Thyroid gland (tissue), 4 donors: ENCODE results near the gene ATF7.

ENCODE experiments used
- POLR2A ChIP-seq, 2 donors: fragments of 450-650 bp; IDR thresholded peaks; one replicate each; pipeline ENCODE4 v1.6.1; 2017; ENCODE audit warnings: antibody characterized with exemption in 2 of 2, mild to moderate bottlenecking in 2 of 2, moderate library complexity in 1 of 2
- TF ChIP-seq, protein P1 (sequence below), 6 experiments: fragments of 200-600 bp in 3 of 6; fragments of 450-650 bp in 3 of 6; sonication (generic) in 3 of 6; IDR thresholded peaks; one replicate each; pipeline ENCODE4 v1.5.1; 2016 to 2019; ENCODE audit warnings: antibody characterized with exemption in 6 of 6, mild to moderate bottlenecking in 2 of 6, inconsistent platforms in 1 of 6, moderate library complexity in 1 of 6

DNA sequence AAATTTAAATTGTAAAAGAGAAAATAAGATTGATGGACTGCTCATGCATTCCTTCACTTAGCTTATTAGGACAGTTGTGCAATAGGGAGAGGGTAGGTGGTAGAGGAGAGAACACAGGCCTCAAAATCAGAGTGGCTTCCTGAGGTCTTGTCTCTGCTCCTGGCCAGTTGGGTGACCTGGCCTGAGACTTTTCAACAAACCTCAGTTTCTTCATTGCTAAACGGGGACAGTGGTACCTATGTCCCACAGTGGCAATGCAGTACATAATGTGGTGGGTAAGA is 129.5 kb downstream of the ATF7 start:
- TF ChIP-seq, protein P1, sequence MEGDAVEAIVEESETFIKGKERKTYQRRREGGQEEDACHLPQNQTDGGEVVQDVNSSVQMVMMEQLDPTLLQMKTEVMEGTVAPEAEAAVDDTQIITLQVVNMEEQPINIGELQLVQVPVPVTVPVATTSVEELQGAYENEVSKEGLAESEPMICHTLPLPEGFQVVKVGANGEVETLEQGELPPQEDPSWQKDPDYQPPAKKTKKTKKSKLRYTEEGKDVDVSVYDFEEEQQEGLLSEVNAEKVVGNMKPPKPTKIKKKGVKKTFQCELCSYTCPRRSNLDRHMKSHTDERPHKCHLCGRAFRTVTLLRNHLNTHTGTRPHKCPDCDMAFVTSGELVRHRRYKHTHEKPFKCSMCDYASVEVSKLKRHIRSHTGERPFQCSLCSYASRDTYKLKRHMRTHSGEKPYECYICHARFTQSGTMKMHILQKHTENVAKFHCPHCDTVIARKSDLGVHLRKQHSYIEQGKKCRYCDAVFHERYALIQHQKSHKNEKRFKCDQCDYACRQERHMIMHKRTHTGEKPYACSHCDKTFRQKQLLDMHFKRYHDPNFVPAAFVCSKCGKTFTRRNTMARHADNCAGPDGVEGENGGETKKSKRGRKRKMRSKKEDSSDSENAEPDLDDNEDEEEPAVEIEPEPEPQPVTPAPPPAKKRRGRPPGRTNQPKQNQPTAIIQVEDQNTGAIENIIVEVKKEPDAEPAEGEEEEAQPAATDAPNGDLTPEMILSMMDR (IDR thresholded peaks at IDR 0.05): no peak
- no peak for TF ChIP-seq POLR2A (IDR thresholded peaks at IDR 0.05)
